Kidney (tissue), 14 donors: ENCODE data around the gene NCKAP5. TPM values are rescaled to one million over a fixed set of nuclear protein-coding genes. Genes with fewer than 3 reads are reported as not detected.

ENCODE experiments used
- DNase-seq, 5 donors: peaks; one replicate each; pipeline ENCODE4 v3.0.0-alpha.2; 2013 to 2020
- FAIRE-seq: peaks from 2 replicates; lab custom pipeline; 2012; peaks lifted over from hg19 to GRCh38; lab: Jason Lieb, UNC
- H3K27ac ChIP-seq, 2 donors: one replicate each; pipeline ENCODE4 v1.7.0; 2013; ENCODE audit warnings: low read depth in 2 of 2, low read length in 2 of 2, inconsistent platforms in 1 of 2
- H3K27me3 ChIP-seq: one replicate; pipeline ENCODE4 v1.7.1; 2013; ENCODE audit warnings: low read length, inconsistent platforms; ENCODE audit not compliant: control insufficient read depth, insufficient read depth
- H3K36me3 ChIP-seq, 3 donors: one replicate each; pipeline versions ENCODE4 v1.7.0 to v1.7.1; 2013; ENCODE audit warnings: low read length in 3 of 3, control low read depth in 1 of 3, inconsistent platforms in 1 of 3; ENCODE audit not compliant: insufficient read depth in 3 of 3, control insufficient read depth in 2 of 3
- H3K4me1 ChIP-seq, 3 donors: one replicate each; pipeline versions ENCODE4 v1.7.0 to v1.7.1; 2013; ENCODE audit warnings: low read length in 3 of 3, inconsistent platforms in 1 of 3, low read depth in 1 of 3; ENCODE audit not compliant: control insufficient read depth in 2 of 3, insufficient read depth in 2 of 3
- H3K4me3 ChIP-seq, 3 donors: one replicate each; pipeline versions ENCODE4 v1.7.0 to v1.8.1; 2013; ENCODE audit warnings: low read length in 3 of 3, control low read depth in 1 of 3, inconsistent platforms in 1 of 3
- H3K9ac ChIP-seq, 3 donors: one replicate each; pipeline versions ENCODE4 v1.7.0 to v1.7.1; 2013; ENCODE audit warnings: low read length in 3 of 3, control low read depth in 1 of 3, inconsistent platforms in 1 of 3
- H3K9me3 ChIP-seq, 3 donors: one replicate each; pipeline versions ENCODE4 v1.7.0 to v1.7.1; 2013; ENCODE audit warnings: low read length in 3 of 3, control low read depth in 1 of 3, inconsistent platforms in 1 of 3; ENCODE audit not compliant: control insufficient read depth in 2 of 3, insufficient read depth in 1 of 3
- intact Hi-C: fragments of 100-400 bp; cut with DNase I; formaldehyde crosslinking; loops from one replicate; pipeline ENCODE4 v1.11.1; 2022
- polyA plus RNA-seq: library from polyadenylated mRNA; stranded (reverse); fragments of 350-450 nt; fragmentation: Illumina TruSeq; extraction: RNeasy Lipid Tissue Mini Kit (QIAGEN cat#74804); gene quantifications from one replicate; pipeline ENCODE4 v1.2.3, GENCODE V29; 2014; ENCODE audit warnings: low read depth, low replicate concordance; ENCODE audit not compliant: insufficient read depth
- total RNA-seq: library from RNA; stranded (reverse); fragmentation: NEBNext Ultra II Directional; extraction: Animal tissue kit (Norgen Biotek cat#: 25700); gene quantifications from one replicate; pipeline ENCODE4 v1.2.1, GENCODE V29; 2021
- TF ChIP-seq, protein P1 (sequence below): IDR thresholded peaks from 3 replicates; pipeline ENCODE4 v1.5.1; 2012; ENCODE audit warnings: mild to moderate bottlenecking, moderate library complexity, borderline replicate concordance; ENCODE audit not compliant: insufficient read depth; ENCODE audit errors: extremely low read depth
- donor health status: control.
- donor health status: control.
- donor health status: control.
- donor health status: control.
- donor health status: control.
- donor health status: DM: yes; HTN: yes; CAD: no.
- donor health status: Normal renal cell carcinoma (clear cell type).

The NCKAP5 gene
- total and polyA plus RNA-seq, 2 donors from 2014 or later = 1.8 to 2.9 TPM

- Histone ChIP-seq H3K27me3 (no peaks in the 10 kb centered on the region), H3K4me3 (no peak overlapping the region), H3K4me1 (no peaks in the 10 kb centered on the region), H3K27ac (no peak overlapping the region), H3K9me3 (no peaks in the 10 kb centered on the region), H3K36me3 (no peaks in the 10 kb centered on the region), H3K9ac (no peak overlapping the region)
- intact Hi-C loops = no loop called here
- TF ChIP-seq, protein P1, sequence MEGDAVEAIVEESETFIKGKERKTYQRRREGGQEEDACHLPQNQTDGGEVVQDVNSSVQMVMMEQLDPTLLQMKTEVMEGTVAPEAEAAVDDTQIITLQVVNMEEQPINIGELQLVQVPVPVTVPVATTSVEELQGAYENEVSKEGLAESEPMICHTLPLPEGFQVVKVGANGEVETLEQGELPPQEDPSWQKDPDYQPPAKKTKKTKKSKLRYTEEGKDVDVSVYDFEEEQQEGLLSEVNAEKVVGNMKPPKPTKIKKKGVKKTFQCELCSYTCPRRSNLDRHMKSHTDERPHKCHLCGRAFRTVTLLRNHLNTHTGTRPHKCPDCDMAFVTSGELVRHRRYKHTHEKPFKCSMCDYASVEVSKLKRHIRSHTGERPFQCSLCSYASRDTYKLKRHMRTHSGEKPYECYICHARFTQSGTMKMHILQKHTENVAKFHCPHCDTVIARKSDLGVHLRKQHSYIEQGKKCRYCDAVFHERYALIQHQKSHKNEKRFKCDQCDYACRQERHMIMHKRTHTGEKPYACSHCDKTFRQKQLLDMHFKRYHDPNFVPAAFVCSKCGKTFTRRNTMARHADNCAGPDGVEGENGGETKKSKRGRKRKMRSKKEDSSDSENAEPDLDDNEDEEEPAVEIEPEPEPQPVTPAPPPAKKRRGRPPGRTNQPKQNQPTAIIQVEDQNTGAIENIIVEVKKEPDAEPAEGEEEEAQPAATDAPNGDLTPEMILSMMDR = no peak
- FAIRE-seq (no peak), DNase-seq (no peak)
Measured at GRCh38 chr2:132941296-132942020, 626.8 kb downstream of the NCKAP5 start.

DNA sequence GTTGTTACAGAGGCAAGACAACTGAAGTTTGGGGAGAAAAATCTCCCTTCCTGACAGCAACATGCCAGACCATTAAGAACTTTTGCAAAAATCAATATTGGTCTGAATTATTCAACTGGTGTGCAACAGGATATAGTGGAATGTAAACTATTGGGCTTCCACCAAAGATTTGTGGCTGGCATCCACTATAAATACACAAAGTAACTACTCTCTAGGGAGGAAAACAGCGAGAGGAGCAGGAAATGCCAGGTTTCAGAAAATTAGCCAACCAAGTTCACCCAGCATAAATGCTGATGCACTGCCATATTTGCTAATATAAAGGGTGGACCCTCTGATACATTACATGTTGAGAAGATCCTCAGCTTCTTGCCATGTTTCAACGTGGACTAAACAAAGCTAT is 630.6 kb downstream of the NCKAP5 start:
- Histone ChIP-seq H3K9me3 (no peaks in the 10 kb centered on the region), H3K4me3 (no peak overlapping the region), H3K4me1 (no peaks in the 10 kb centered on the region), H3K27ac (no peak overlapping the region), H3K36me3 (no peaks in the 10 kb centered on the region), H3K9ac (no peak overlapping the region), H3K27me3 (no peaks in the 10 kb centered on the region)
- intact Hi-C loops = no loop called here
- DNase-seq (no peak), FAIRE-seq (no peak)
- TF ChIP-seq, protein P1 = no peak

DNA sequence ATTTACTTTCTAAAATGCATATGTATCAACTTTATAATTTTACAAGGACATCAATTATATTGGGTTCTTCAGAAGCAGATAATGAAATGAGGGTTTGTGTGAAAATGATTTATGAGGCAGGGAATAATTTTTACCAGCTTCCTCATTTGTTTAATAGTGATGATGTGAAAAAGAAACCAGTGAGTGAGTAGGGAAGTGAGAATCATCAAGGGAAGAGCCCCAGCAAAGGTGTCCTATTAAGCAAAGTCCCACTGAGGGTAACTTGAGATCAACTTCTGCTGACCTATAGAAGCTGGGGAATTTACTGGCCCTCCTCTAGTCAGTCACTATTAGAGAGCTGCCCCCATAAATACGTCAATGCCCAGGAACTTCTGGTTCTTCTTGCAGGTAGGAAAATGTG is 631.5 kb downstream of the NCKAP5 start:
- TF ChIP-seq, protein P1 = no peak
- FAIRE-seq (no peak), DNase-seq (no peak)
- Histone ChIP-seq H3K4me1 (no peaks in the 10 kb centered on the region), H3K36me3 (no peaks in the 10 kb centered on the region), H3K4me3 (no peak overlapping the region), H3K9me3 (no peaks in the 10 kb centered on the region), H3K27ac (no peak overlapping the region), H3K27me3 (no peaks in the 10 kb centered on the region), H3K9ac (no peak overlapping the region)
- intact Hi-C loops = no loop called here
